Ramos (cell line): ENCODE data around the gene CFAP74.

Source experiments
- in situ Hi-C: fragments of 300-500 bp; cut with MboI; formaldehyde crosslinking; loops from one replicate; pipeline ENCODE4 v1.14.3; 2022; ENCODE audit warnings: low sequenced_read_pairs; ENCODE audit not compliant: unreplicated experiment

CFAP74 gene

DNA sequence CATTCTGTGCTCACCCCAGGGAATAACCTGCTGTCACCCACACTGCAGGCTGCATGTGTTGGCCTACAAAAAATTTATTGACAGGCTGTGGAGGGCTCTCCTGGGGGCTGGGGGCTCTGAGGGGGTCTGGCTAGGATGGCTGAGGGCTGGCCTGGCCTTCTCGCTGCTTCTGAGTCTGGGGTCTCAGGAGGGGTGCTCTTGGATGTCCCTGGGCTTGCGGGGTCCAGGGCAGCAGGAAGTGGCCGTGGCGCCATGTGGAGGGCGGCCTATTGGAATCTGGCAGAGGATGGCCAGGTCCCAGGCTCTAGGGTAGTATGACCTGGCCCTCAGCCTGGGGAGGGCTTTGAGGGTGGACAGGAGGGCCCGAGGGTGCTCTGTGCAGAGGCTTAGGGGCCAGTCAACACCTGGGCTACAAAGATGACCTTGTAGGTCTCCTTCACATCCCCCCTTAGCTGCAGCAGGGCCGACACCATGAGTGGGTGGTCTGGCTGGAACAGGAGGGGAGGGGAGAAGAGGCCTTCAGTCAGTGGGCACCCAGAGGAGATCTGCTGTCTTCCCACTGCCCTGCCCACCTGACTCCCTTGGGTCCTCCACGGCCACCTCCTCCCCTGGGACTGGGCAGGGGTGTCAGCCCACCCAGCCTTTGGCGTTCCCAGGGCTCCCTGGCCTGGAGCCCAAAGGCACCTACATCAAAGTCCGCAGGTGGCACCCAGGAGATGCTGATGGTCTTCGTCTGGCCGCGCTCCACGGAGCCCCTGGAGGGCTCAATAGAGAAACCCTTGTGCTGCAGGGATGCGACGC lies 81.5 kb downstream of the CFAP74 start:
- in situ Hi-C loops = no loop called here

GRCh38 chr1:1921459-1921862 lies 82.1 kb downstream of the CFAP74 start:
- in situ Hi-C loops = no loop called here

GRCh38 chr1:1920608-1921458 lies 82.8 kb downstream of the CFAP74 start:
- in situ Hi-C loops = no loop called here

GRCh38 chr1:1920057-1920607 lies 83.5 kb downstream of the CFAP74 start:
- in situ Hi-C loops = no loop called here

- in situ Hi-C loops = no loop called here
Observed at GRCh38 chr1:1919304-1920056, 84.1 kb downstream of the CFAP74 start.

- in situ Hi-C loops = no loop called here
Observed at GRCh38 chr1:1918901-1919303, 84.7 kb downstream of the CFAP74 start, which contains the start of gene TMEM52. TSS of gene TMEM52 (minus strand) at chr1:1919279. CDS start at chr1:1919265, 14 bp downstream.

GRCh38 chr1:1917995-1918900 lies 85.3 kb downstream of the CFAP74 start:
- in situ Hi-C loops = no loop called here

- in situ Hi-C loops = no loop called here
Observed at GRCh38 chr1:1917304-1917976, 86.1 kb downstream of the CFAP74 start.

- in situ Hi-C loops = no loop called here
Observed at GRCh38 chr1:1916851-1917251, 86.7 kb downstream of the CFAP74 start.

GRCh38 chr1:1915911-1916840 lies 87.4 kb downstream of the CFAP74 start:
- in situ Hi-C loops = no loop called here

- in situ Hi-C loops = no loop called here
Observed at GRCh38 chr1:1914971-1915692, 88.5 kb downstream of the CFAP74 start, which contains the start of gene CALML6. TSS of gene CALML6 (plus strand) at chr1:1915260. CDS start at chr1:1915281, 21 bp downstream.

DNA sequence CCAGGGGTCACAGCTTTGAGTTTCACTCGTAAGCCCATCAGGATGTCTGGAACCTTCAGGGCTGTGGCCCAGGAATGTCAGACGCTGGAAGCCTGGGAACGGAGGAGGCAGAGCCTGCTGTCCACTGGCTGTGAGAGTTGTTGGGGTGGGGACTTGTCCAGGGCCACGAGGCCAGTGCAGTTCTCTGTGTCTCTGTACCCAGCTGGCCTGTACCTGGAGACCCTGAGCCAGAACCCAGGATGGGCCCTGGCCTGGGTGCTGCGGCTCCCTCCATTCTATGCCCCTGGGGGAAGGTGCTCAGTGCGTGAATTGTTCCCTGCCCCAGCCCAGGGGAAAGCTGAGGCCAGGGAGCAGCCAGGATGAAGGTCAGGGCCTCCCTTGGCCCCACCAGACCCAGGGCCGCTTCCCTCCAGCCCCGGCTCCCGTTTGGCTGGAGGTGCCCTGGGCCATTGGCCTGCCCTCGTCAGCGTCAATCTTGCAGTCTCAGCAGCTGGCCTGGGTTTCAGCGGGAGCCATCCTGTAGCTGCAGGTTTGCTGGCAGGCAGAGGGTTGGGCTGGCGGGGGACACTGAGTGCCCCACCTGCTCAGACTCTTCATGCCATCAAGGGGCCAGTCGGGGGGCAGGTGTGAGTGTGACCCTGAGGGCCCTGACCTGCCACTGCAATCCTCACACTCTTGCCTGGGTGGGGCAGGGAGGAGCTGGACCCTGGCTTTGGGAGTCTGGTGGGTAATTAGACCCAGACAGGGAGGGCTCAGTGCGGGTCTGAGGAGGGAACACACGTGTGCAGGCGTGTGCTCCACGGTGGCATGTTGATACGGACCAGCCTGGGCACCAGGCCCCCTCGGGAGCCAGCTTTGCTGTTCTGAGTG lies 89.2 kb downstream of the CFAP74 start:
- in situ Hi-C loops = no loop called here

GRCh38 chr1:1911350-1912041 lies 92.1 kb downstream of the CFAP74 start:
- in situ Hi-C loops = no loop called here

- in situ Hi-C loops = no loop called here
Observed at GRCh38 chr1:1910651-1911331, 92.8 kb downstream of the CFAP74 start.

- in situ Hi-C loops = no loop called here
Observed at GRCh38 chr1:1910033-1910465, 93.5 kb downstream of the CFAP74 start.
